Memory B cell (primary cell): ENCODE results near the gene FABP1.
A peak's percentile ranks its signal among the peaks of the same experiment; 100 is the strongest.

ENCODE experiments used
- ATAC-seq: fragments of 150-1000 bp; cut with Tn5 transposase; 2 replicates; pipeline ENCODE4 v1.10.0; 2021; ENCODE audit warnings: low read depth, mild to moderate bottlenecking, moderate library complexity
- DNase-seq, 2 donors: peaks; one replicate each; pipeline ENCODE4 v3.0.0; 2022; ENCODE audit warnings: low spot score in 2 of 2
- H3K27ac Mint-ChIP-seq: one replicate; pipeline ENCODE4 v1.8.0; 2022; ENCODE audit warnings: mild to moderate bottlenecking, moderate library complexity, mixed read lengths
- H3K27me3 Mint-ChIP-seq: one replicate; pipeline ENCODE4 v1.8.0; 2022; ENCODE audit warnings: mixed read lengths
- H3K36me3 Mint-ChIP-seq: one replicate; pipeline ENCODE4 v1.8.0; 2022; ENCODE audit warnings: mild to moderate bottlenecking, mixed read lengths
- H3K4me1 Mint-ChIP-seq: one replicate; pipeline ENCODE4 v1.8.0; 2022; ENCODE audit warnings: mixed read lengths
- H3K4me3 Mint-ChIP-seq: one replicate; pipeline ENCODE4 v1.8.0; 2022; ENCODE audit warnings: mild to moderate bottlenecking, moderate library complexity, mixed read lengths
- H3K9me3 Mint-ChIP-seq: one replicate; pipeline ENCODE4 v1.8.0; 2022; ENCODE audit warnings: mixed read lengths

The FABP1 gene

DNA sequence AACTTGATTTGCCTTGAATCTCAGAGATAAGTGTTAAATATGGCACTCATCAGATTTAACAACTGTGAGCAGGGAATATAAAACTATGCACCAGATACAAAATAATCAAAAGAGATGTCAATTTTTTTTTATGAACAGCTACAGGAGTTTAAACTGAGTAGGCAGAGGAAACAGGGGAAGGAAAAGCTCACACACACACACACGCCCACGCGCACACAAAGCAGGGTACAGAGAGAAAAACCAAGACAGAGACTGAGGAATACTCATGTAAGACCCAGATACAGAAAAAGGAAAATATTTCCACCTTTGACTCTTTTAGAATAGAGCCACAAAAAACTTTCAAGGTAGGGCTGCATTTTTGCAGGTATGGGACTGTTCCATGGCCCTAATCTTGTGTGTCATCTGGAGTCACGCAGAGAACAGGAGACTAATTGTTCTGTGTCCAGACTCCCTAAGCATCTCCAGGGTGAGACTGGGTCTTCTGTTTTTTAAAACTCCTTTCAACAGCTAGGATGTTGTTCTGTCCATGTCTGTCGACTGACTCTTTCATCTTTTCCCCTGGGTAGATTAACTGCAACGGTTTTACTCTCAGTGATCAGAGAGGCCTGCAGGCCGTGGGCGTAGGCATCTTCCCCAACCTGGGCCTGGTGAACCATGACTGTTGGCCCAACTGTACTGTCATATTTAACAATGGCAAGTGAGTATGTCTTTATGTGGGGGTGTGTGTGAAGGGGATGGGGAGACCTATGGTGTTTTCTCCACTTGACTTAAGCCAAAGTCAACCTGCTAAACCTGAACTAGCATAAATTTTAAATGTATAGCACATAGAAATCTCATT is 37.2 kb downstream of the FABP1 start:
- Mint-ChIP-seq H3K36me3 (no peaks in the 10 kb centered on the region), H3K4me1 (peaks cover 5% of the 10 kb centered on the region), H3K27me3 (peaks cover 4% of the 10 kb centered on the region), H3K4me3 (no peak overlapping the region), H3K27ac (peak overlapping the region; percentile 16), H3K9me3 (no peaks in the 10 kb centered on the region)
- ATAC-seq, result peak; percentile 34
- no peak for DNase-seq

DNA sequence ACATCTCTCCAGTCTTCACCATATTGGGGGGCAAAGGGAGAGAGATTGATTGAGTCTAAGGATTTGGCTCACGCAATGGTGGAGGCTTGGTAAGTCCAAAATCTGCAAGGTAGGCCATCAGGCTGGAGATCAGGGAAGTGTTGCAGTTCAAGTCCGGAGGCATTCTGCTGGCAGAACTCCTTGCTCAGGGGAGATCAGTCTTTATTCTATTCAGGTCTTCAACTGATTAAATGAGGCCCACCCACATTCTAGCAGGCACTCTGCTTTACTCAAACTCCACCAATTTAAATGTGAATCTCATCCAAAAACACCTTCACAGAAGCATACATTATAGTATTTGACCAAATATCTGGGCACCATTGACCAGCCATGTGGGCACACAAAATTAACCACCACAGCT is 38.9 kb downstream of the FABP1 start:
- ATAC-seq, result no peak
- Mint-ChIP-seq H3K4me1 (peaks cover 5% of the 10 kb centered on the region), H3K9me3 (no peaks in the 10 kb centered on the region), H3K36me3 (no peaks in the 10 kb centered on the region), H3K27ac (no peak overlapping the region), H3K27me3 (peaks cover 4% of the 10 kb centered on the region), H3K4me3 (no peak overlapping the region)
- no peak for DNase-seq

DNA sequence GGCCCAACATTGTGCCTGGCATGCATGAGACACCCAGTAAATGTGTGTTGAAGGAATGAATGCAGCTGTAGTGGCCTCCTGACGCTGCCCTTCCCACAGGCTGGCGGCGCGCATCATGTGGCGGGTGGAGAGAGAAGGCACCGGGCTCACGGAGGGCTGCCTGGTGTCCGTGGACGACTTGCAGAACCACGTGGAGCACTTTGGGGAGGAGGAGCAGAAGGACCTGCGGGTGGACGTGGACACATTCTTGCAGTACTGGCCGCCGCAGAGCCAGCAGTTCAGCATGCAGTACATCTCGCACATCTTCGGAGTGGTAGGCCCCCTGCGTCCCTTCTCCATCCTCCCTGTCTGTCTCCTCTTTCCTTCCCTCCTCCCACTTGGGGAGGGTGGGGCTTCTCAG is 40.1 kb downstream of the FABP1 start:
- no peaks in the 10 kb centered on the region for H3K36me3 Mint-ChIP-seq
- peaks cover 7% of the 10 kb centered on the region for H3K27me3 Mint-ChIP-seq
- ATAC-seq (no peak), DNase-seq (no peak)
- H3K4me3 Mint-ChIP-seq, result no peak overlapping the region
- no peak overlapping the region for H3K27ac Mint-ChIP-seq
- no peaks in the 10 kb centered on the region for H3K9me3 Mint-ChIP-seq
- peaks cover 5% of the 10 kb centered on the region for H3K4me1 Mint-ChIP-seq

DNA sequence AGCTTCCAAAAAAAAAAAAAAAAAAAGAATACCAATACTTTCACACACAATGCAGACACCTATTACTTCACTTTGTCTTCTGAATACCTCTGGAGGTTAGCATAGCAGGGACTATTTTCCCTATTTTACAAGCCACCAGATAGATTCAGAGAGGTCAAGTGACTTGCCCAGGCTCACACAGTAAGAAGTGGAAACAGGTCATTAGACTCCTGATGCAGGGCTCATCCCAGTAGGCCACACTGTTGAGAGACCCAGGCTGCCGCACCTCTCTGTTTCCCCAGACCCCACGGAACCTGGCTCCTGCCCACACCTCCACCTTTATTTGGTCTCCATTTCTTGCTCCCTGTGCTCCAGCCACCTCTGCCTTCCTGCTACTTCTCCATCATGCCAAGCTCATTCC is 40.8 kb downstream of the FABP1 start:
- no peak for ATAC-seq
- H3K27ac Mint-ChIP-seq, result no peak overlapping the region
- H3K4me1 Mint-ChIP-seq, result peaks cover 5% of the 10 kb centered on the region
- no peaks in the 10 kb centered on the region for H3K36me3 Mint-ChIP-seq
- no peak overlapping the region for H3K4me3 Mint-ChIP-seq
- no peaks in the 10 kb centered on the region for H3K9me3 Mint-ChIP-seq
- no peak for DNase-seq
- peaks cover 7% of the 10 kb centered on the region for H3K27me3 Mint-ChIP-seq

DNA sequence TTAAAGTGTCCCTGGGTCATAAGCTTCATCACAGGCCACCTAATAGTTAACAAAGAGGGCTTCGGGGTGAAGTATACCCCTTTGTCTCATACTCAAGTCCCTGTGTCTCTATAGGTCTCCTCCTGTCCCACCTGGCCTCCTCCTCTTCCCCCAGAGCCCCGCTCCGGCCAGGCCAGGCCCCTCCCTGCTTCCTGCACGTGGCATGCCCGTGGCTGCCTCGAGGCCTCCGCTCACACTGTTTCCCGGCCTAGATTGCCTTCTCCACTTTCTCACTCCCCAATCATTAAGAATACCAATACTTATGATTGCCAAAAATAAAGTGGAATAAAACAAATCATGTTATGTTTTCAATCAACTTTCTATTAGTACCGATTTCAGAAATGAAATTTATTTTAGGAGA is 41.5 kb downstream of the FABP1 start:
- H3K27me3 Mint-ChIP-seq, result peaks cover 9% of the 10 kb centered on the region
- ATAC-seq, result no peak
- H3K36me3 Mint-ChIP-seq, result no peaks in the 10 kb centered on the region
- peaks cover 5% of the 10 kb centered on the region for H3K4me1 Mint-ChIP-seq
- no peak overlapping the region for H3K27ac Mint-ChIP-seq
- H3K9me3 Mint-ChIP-seq, result no peaks in the 10 kb centered on the region
- H3K4me3 Mint-ChIP-seq, result no peak overlapping the region
- no peak for DNase-seq

DNA sequence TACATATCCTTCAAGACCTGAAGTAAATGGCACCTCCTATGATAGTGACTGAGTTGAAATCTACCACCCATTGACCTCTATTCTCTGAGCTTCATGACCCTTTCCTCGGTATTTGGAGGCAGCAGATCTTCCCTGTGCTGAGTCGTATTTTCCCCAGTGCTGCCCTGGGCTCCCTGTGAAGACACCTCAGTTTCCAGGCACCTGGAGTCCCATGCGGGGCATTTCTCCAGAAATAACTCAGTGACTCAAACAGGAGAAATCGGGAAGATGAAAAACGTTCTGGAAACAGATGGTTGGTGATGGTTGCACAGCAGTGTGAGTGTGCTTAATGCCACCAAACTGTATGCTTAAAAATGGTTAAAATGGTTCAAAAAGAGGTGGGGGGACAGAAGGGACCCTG is 42.3 kb downstream of the FABP1 start:
- H3K27ac Mint-ChIP-seq, result no peak overlapping the region
- no peaks in the 10 kb centered on the region for H3K9me3 Mint-ChIP-seq
- no peak overlapping the region for H3K4me3 Mint-ChIP-seq
- ATAC-seq (no peak), DNase-seq (no peak)
- no peaks in the 10 kb centered on the region for H3K36me3 Mint-ChIP-seq
- H3K27me3 Mint-ChIP-seq, result peaks cover 9% of the 10 kb centered on the region
- peaks cover 3% of the 10 kb centered on the region for H3K4me1 Mint-ChIP-seq

DNA sequence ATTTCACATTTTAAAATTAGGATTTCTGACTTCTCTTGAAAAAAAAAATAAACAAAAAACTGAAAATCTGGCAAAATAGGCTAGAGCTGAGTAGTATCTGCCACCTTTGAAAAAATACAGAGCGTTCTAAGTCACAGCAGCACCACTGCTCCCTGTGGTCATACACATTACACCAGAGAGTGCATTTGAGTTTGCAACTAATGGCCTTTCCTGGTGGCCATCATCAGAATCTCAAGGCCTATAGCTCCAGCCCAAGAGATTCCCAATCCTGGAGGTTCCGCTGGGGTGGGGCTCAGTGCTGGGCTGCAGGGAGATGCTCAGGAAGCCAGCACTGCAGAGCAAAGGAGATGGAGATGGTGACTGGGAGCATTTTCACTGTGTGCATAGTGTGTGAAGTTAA is 42.8 kb downstream of the FABP1 start:
- no peak overlapping the region for H3K4me3 Mint-ChIP-seq
- peaks cover 10% of the 10 kb centered on the region for H3K27me3 Mint-ChIP-seq
- H3K27ac Mint-ChIP-seq, result no peak overlapping the region
- no peaks in the 10 kb centered on the region for H3K36me3 Mint-ChIP-seq
- ATAC-seq (no peak), DNase-seq (no peak)
- no peaks in the 10 kb centered on the region for H3K9me3 Mint-ChIP-seq
- no peaks in the 10 kb centered on the region for H3K4me1 Mint-ChIP-seq

DNA sequence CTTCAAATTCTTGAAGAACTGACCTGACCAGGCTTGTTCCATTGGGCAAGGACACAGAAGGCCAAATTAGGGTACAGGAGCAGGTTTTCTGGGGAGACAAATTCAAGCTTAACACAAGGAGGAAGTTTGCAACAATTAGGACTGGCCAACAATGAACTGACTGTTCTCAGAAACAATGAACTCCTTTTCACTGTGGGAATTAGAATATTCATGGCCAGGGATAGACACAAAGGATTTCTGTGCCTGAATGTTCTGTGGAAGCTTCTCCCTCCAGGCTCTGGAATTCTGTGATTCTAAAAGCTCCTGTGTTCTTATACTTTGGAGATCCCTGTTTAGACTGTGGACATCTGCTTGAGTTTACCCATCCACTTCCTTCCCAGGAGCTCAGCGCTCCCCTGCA is 45.1 kb downstream of the FABP1 start:
- Mint-ChIP-seq H3K4me1 (no peaks in the 10 kb centered on the region), H3K9me3 (no peaks in the 10 kb centered on the region), H3K36me3 (no peaks in the 10 kb centered on the region), H3K4me3 (no peak overlapping the region), H3K27ac (no peak overlapping the region), H3K27me3 (peaks cover 10% of the 10 kb centered on the region)
- ATAC-seq (no peak), DNase-seq (no peak)

DNA sequence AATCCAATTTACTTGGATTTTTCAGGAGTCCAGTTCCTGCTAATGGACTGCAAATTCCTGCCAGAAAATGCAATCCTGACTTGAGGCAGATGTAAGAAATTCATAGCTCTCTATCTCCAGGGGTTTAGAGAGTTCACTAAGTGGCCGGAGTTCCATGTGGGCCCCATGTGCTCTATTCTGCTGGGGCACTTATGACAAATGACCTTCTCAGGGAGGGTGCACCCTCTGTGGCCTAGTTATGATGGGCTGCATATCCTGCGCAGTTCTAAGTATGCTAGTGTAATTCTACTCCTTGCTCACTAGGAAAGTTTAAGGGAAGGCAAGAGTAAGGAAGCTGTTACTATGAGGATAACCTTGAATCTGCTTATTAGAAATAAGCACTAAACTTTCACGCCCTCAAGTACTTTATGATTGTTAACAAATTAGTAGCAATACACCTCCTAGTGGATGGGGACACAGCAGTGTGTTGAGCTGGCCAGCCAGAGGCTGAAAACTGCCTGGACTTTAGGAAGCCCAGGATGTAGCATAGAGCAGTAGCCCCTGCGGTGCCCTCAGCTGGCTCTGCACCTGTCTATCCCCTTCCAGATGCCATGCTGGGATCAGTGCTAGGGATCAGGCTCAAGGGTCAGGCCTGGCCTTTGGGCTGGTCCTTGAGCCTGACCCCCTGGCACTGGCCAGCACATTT is 45.8 kb downstream of the FABP1 start:
- Mint-ChIP-seq H3K4me3 (no peak overlapping the region), H3K27me3 (peaks cover 8% of the 10 kb centered on the region), H3K9me3 (no peaks in the 10 kb centered on the region), H3K4me1 (no peaks in the 10 kb centered on the region), H3K27ac (no peak overlapping the region), H3K36me3 (no peaks in the 10 kb centered on the region)
- ATAC-seq (no peak), DNase-seq (no peak)

DNA sequence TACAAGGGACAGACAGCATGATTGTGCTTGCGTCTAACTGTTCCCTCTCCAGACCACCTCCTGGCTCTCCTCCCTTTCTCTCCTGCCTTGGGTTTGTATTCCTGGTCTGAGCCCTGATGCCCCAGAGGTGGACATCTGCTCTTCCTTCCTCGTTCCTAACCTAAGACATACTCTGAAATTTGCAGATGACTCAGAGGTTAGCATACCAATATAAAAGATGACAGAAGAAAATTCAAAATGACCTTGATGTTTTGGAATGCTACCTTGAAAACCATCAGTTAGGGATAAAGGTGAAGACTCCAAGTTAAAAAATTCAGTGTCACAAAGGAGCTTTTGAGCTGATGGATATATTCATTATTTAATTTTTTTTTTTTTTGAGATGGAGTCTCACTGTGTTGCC is 47.3 kb downstream of the FABP1 start:
- DNase-seq (no peak), ATAC-seq (no peak)
- H3K27me3 Mint-ChIP-seq, result peaks cover 9% of the 10 kb centered on the region
- H3K36me3 Mint-ChIP-seq, result no peaks in the 10 kb centered on the region
- H3K9me3 Mint-ChIP-seq, result no peaks in the 10 kb centered on the region
- H3K27ac Mint-ChIP-seq, result no peak overlapping the region
- no peaks in the 10 kb centered on the region for H3K4me1 Mint-ChIP-seq
- no peak overlapping the region for H3K4me3 Mint-ChIP-seq

DNA sequence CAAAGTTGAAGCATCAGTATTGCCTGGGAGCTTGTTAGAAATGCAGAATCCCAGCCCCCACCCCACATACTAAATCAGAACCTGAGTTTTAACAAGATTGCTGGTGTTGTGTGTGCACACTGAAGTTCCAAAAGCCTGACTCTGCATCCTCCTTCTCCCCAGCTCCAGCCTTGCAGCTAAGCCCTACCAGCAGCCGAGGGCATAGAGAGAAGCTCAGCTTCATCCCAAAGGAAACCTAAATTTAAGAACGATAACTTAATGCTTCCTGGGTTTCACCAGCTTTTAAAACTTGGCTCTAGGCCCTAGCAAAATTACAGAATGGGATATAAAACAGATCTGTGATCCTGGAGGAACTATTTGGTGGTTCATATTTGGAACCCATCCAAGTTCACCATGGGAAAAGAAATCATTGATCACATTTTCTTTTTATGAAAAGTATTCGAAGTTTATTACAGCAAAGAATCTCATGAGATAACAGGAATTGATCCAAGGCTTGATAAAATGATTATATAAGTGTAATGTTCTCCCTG is 49.2 kb downstream of the FABP1 start:
- H3K9me3 Mint-ChIP-seq, result peaks cover 3% of the 10 kb centered on the region
- H3K27ac Mint-ChIP-seq, result no peak overlapping the region
- no peaks in the 10 kb centered on the region for H3K4me1 Mint-ChIP-seq
- H3K4me3 Mint-ChIP-seq, result no peak overlapping the region
- no peak for ATAC-seq
- H3K36me3 Mint-ChIP-seq, result no peaks in the 10 kb centered on the region
- no peak for DNase-seq
- H3K27me3 Mint-ChIP-seq, result peaks cover 11% of the 10 kb centered on the region

DNA sequence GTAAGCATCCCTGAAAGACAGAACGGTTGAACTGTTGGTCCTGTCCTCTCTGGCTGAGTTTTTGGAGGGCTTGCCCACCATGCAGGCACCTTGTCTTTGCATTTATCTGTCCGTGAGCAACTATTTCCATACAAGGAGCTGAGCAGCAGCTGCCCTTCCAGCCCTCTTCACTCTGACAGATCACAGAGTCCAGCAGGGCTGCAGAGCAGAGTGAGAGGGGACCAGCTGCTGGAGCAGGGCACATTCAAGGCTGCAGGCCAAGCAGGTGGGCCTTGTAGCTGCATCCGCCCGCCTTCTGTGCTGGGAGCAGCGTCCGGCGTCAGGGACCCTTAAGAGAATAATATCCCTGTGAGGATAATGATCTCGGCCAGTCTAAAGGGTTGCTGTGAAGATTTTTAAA is 50.8 kb downstream of the FABP1 start:
- no peak overlapping the region for H3K4me3 Mint-ChIP-seq
- peaks cover 6% of the 10 kb centered on the region for H3K27me3 Mint-ChIP-seq
- peaks cover 3% of the 10 kb centered on the region for H3K9me3 Mint-ChIP-seq
- no peak for DNase-seq
- no peak for ATAC-seq
- H3K4me1 Mint-ChIP-seq, result no peaks in the 10 kb centered on the region
- no peaks in the 10 kb centered on the region for H3K36me3 Mint-ChIP-seq
- no peak overlapping the region for H3K27ac Mint-ChIP-seq

DNA sequence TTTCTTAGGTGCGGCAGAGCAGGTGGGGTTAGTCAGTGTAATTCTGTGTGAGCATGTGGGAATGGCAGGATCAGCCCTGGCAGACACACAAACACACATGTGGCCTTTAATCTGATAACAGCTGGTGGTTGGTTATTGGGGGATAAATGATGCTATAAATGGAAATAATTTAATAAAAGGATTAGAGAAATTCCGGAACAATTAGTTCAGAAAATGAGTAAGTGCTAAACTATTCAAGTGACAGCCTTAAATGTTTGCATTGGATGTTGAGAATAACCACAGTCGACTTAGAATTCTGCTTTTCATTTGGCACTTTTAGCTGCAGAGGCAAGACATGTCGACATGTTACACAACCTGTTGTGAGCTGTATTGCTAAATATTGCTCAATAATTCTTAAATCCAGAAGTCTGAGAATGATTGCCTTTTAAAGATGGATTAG is 53.0 kb downstream of the FABP1 start:
- H3K4me3 Mint-ChIP-seq, result no peak overlapping the region
- H3K4me1 Mint-ChIP-seq, result no peaks in the 10 kb centered on the region
- ATAC-seq, result no peak
- H3K27me3 Mint-ChIP-seq, result peaks cover 3% of the 10 kb centered on the region
- no peak overlapping the region for H3K27ac Mint-ChIP-seq
- DNase-seq, result no peak
- H3K36me3 Mint-ChIP-seq, result no peaks in the 10 kb centered on the region
- H3K9me3 Mint-ChIP-seq, result peaks cover 3% of the 10 kb centered on the region

DNA sequence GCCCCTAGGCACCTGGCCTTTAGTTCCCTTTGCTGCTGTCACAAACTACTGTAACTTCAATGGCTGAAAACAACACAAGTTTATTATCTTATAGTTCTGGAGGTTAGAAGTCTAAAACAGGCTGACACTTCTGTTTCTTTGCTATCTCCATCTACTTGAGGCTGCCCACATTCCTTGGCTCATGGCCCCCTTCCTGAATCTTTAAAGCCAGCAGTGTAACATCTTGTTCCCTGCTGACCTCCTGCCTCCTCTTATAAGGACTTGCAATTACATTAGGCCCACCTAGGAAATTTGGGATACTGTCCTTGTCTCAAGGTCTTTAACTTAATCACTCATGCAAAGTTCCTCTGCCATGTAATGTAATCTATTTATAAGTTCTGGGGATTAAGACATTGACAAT is 53.7 kb downstream of the FABP1 start:
- Mint-ChIP-seq H3K4me3 (no peak overlapping the region), H3K9me3 (peaks cover 3% of the 10 kb centered on the region), H3K4me1 (no peaks in the 10 kb centered on the region), H3K27ac (no peak overlapping the region), H3K36me3 (no peaks in the 10 kb centered on the region), H3K27me3 (peaks cover 3% of the 10 kb centered on the region)
- DNase-seq, result no peak
- ATAC-seq, result no peak
